ENCODE results near the gene INPP5B. TPM values are rescaled to one million over a fixed set of nuclear protein-coding genes. Genes with fewer than 3 reads are reported as not detected.

Gene INPP5B
- total and polyA plus RNA-seq, 2 of the 13 experiments (the other 11 are each of a cell fraction or from before 2014, with no cell fraction given) = 9.0 to 9.8 TPM

DNA sequence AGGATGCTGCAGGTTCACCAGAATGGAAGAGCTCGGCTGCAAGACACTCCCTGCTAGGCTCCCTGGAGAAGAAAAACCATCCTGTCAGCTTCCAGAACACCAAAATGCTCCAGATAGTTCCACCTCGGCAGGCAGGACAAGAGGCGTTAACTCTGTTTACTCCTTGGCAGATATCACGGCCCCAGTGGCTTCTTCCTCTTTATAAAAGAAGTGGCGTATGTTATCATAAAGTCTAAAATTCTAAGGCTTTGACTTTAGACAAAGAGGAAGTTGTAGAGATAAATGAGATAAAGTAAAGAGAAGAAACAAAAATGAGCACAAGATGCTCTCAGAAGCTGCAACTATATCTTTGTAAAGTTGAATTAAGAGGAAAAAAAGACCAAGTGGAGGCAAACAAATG, 63.2 kb downstream of the INPP5B start (continued):
- no peak for TF ChIP-seq ZNF407 (CRISPR knock-in tag; IDR thresholded peaks at IDR 0.05; ENCODE audit: not compliant biosample characterization)
- TF ChIP-seq ZNF512 (CRISPR knock-in tag; IDR thresholded peaks at IDR 0.05) = no peak
- no peak for TF ChIP-seq SAP130 (CRISPR knock-in tag; IDR thresholded peaks at IDR 0.05; ENCODE audit: low read depth)
- no peak for TF ChIP-seq MIXL1 (CRISPR knock-in tag; IDR thresholded peaks at IDR 0.05)
- no peak for TF ChIP-seq ZNF383 (CRISPR knock-in tag; IDR thresholded peaks at IDR 0.05; ENCODE audit: borderline replicate concordance)
